Endothelial cell of umbilical vein (primary cell): Measurements from ENCODE around the gene PGAM1. TPM values are rescaled to one million over a fixed set of nuclear protein-coding genes. Genes with fewer than 3 reads are reported as not detected.

Source experiments
- BruUV-seq: library from RNA; stranded (reverse); fragments of 400-500 nt; replicated peaks from 2 replicates; lab custom pipeline; 2021; lab: Mats Ljungman, UMichigan
- CTCF ChIA-PET: fragments of 300-600, 350-600 bp; sonication (Branson Sonifier 250); formaldehyde crosslinking; loops from one replicate; lab custom pipeline; 2021; ENCODE audit warnings: antibody characterized with exemption, inconsistent platforms; lab: Charles Lee
- POLR2A ChIA-PET: fragments of 300-600, 350-600 bp; sonication (Branson Sonifier 250); formaldehyde crosslinking; loops from one replicate; lab custom pipeline; 2021; ENCODE audit warnings: antibody characterized with exemption, inconsistent platforms; lab: Charles Lee
- DNase-seq: peaks from one replicate; pipeline ENCODE4 v3.0.0-alpha.2; 2011; ENCODE audit warnings: low read depth, low spot score
- FAIRE-seq: peaks from 2 replicates; lab custom pipeline; 2011; peaks lifted over from hg19 to GRCh38; lab: Jason Lieb, UNC
- H2AFZ ChIP-seq: 2 replicates; pipeline ENCODE4 v1.6.0; 2012; ENCODE audit warnings: low read depth, low read length, control low read depth, inconsistent platforms
- H3K27ac ChIP-seq: 2 replicates; pipeline ENCODE4 v1.5.1; 2011; ENCODE audit warnings: low read depth, mild to moderate bottlenecking, control low read depth, low read length, moderate library complexity; ENCODE audit not compliant: insufficient read depth
- H3K27me3 ChIP-seq, 2 experiments: 2 replicates each; pipeline versions ENCODE4 v1.6.0 to v1.6.1; 2011; ENCODE audit warnings: low read length in 2 of 2, mixed read lengths in 1 of 2; ENCODE audit not compliant: control insufficient read depth in 2 of 2, insufficient read depth in 2 of 2
- H3K36me3 ChIP-seq, 2 experiments: 2 replicates in 1 of 2; 3 replicates in 1 of 2; pipeline ENCODE4 v1.5.1; 2011; ENCODE audit warnings: low read length in 2 of 2, mild to moderate bottlenecking in 1 of 2, moderate library complexity in 1 of 2; ENCODE audit not compliant: control insufficient read depth in 2 of 2, insufficient read depth in 2 of 2; ENCODE audit errors: extremely low read depth in 1 of 2
- H3K4me1 ChIP-seq: 3 replicates; pipeline ENCODE4 v1.5.1; 2011; ENCODE audit warnings: mild to moderate bottlenecking, low read length; ENCODE audit not compliant: control insufficient read depth, insufficient read depth; ENCODE audit errors: extremely low read depth
- H3K4me2 ChIP-seq: 2 replicates; pipeline ENCODE4 v1.6.1; 2011; ENCODE audit warnings: low read length, control low read depth, mixed read lengths; ENCODE audit not compliant: insufficient read depth
- H3K4me3 ChIP-seq, 3 experiments: fragments of 200-600 bp in 1 of 3; sonication (generic), shearing (Covaris generic) in 1 of 3; replicated peaks in 1 of 3; 2 replicates each; pipeline ENCODE4 v1.5.1; 2011 to 2016; ENCODE audit warnings: control low read depth in 3 of 3, low read length in 3 of 3, mild to moderate bottlenecking in 2 of 3, inconsistent platforms in 1 of 3, low read depth in 1 of 3, moderate library complexity in 1 of 3; ENCODE audit not compliant: insufficient read depth in 1 of 3
- H3K79me2 ChIP-seq: 2 replicates; pipeline ENCODE4 v1.6.0; 2012; ENCODE audit warnings: low read length, inconsistent platforms; ENCODE audit not compliant: control insufficient read depth, insufficient read depth
- H3K9ac ChIP-seq: replicated peaks from 2 replicates; pipeline ENCODE3; 2011; ENCODE audit warnings: low read length, control low read depth; ENCODE audit not compliant: insufficient read depth; ENCODE audit errors: extremely low read depth
- H3K9me1 ChIP-seq: replicated peaks from 3 replicates; pipeline ENCODE4 v1.6.0; 2011; ENCODE audit warnings: mild to moderate bottlenecking, low read length; ENCODE audit not compliant: control insufficient read depth, insufficient read depth; ENCODE audit errors: extremely low read depth
- H3K9me3 ChIP-seq: replicated peaks from 2 replicates; pipeline ENCODE4 v1.5.1; 2012; ENCODE audit warnings: low read length, inconsistent platforms; ENCODE audit not compliant: control insufficient read depth, insufficient read depth
- H4K20me1 ChIP-seq: replicated peaks from 2 replicates; pipeline ENCODE3; 2011; ENCODE audit warnings: mild to moderate bottlenecking, low read length; ENCODE audit not compliant: control insufficient read depth, insufficient read depth; ENCODE audit errors: extremely low read depth
- EZH2 ChIP-seq: IDR thresholded peaks from 2 replicates; pipeline ENCODE4 v1.6.1; 2012; ENCODE audit warnings: borderline replicate concordance, low read depth, mild to moderate bottlenecking, moderate library complexity, low read length, inconsistent platforms; ENCODE audit not compliant: severe bottlenecking
- FOS ChIP-seq: IDR thresholded peaks from 2 replicates; pipeline ENCODE4 v1.6.1; 2011; ENCODE audit warnings: mild to moderate bottlenecking, low read length, moderate library complexity, borderline replicate concordance; ENCODE audit not compliant: insufficient read depth
- GATA2 ChIP-seq: IDR thresholded peaks from 2 replicates; pipeline ENCODE4 v1.7.0; 2011; ENCODE audit warnings: low read depth, mild to moderate bottlenecking, moderate library complexity, mixed read lengths, low read length; ENCODE audit not compliant: insufficient read length, insufficient read depth
- JUN ChIP-seq: IDR thresholded peaks from 2 replicates; pipeline ENCODE4 v1.6.1; 2011; ENCODE audit warnings: borderline replicate concordance, low read depth; ENCODE audit not compliant: insufficient read length, insufficient read depth
- MYC ChIP-seq: IDR thresholded peaks from one replicate; pipeline ENCODE4 v1.6.1; 2011; ENCODE audit warnings: mild to moderate bottlenecking, low read depth, low read length
- POLR2A ChIP-seq: IDR thresholded peaks from 2 replicates; pipeline ENCODE4 v1.6.1; 2012; ENCODE audit warnings: low read depth, mild to moderate bottlenecking, control low read depth, low read length
- POLR2AphosphoS5 ChIP-seq: IDR thresholded peaks from 2 replicates; pipeline ENCODE4 v1.6.1; 2012; ENCODE audit warnings: low read depth, mild to moderate bottlenecking, control low read depth, low read length, moderate library complexity; ENCODE audit not compliant: insufficient read depth
- dilution Hi-C: fragments of 300-500 bp; cut with MboI; formaldehyde crosslinking; loops from one replicate; pipeline ENCODE4 v1.15.0; 2019; ENCODE audit warnings: low sequenced_read_pairs; ENCODE audit not compliant: extremely low pct_ligation_motif_present
- intact Hi-C: fragments of 100-400 bp; cut with micrococcal nuclease; formaldehyde crosslinking; loops from one replicate; pipeline ENCODE4 v1.10.0; 2022
- polyA plus RNA-seq, 4 experiments: library from polyadenylated mRNA; depleted of rRNA in 3 of 4; stranded (reverse) in 3 of 4; unstranded in 1 of 4; fragments of >200 nt; gene quantifications; 2 replicates each; pipeline versions ENCODE4 v1.2.1 to v1.2.3, GENCODE V29; 2011 to 2012; ENCODE audit warnings: missing spikeins in 1 of 4
- total RNA-seq: library from RNA; stranded (reverse); gene quantifications from 2 replicates; pipeline ENCODE4 v1.2.3, GENCODE V29; 2021
- TF ChIP-seq, protein P1 (sequence below), 2 donors: IDR thresholded peaks; 1 replicate in 1 of 2; 2 replicates in 1 of 2; pipeline ENCODE4 v1.5.1; 2011; ENCODE audit warnings: low read length in 2 of 2, mild to moderate bottlenecking in 2 of 2, moderate library complexity in 2 of 2, control low read depth in 1 of 2, inconsistent platforms in 1 of 2, low read depth in 1 of 2; ENCODE audit not compliant: insufficient read depth in 1 of 2; ENCODE audit errors: extremely low read depth in 1 of 2
- TF ChIP-seq, protein P2 (sequence below): IDR thresholded peaks from 2 replicates; pipeline ENCODE4 v1.6.1; 2011; ENCODE audit not compliant: insufficient read depth, insufficient read length

The PGAM1 gene
- total and polyA plus RNA-seq, 2 donors (not counting 3 experiments of a cell fraction or from before 2014, with no cell fraction given): 375 TPM

DNA sequence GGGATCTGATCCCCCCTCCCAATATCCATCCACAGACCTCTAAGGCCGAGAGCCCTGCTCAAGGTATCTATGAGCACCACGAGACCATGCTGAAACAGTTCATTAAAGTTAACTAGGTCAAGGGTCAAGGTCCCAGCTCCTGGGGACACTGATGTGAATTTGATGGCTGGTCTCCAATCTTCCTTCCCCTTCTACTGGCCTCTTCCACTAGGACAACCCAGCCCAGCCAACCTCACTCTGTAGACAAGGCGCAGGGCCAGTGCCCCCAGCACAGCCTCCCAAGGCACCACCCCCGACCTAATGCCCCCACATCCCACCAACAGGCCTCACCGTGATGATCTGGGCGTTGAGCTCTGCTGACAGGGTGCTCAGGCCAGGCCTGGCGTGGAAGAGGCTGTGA, 40.4 kb upstream of the PGAM1 start:
- dilution Hi-C loops: no loop called here
- FAIRE-seq: no peak
- DNase-seq: no peak

More for the DNA sequence above, 40.4 kb upstream of the PGAM1 start:
- no peak overlapping the region for H3K4me3 ChIP-seq
- no peaks in the 10 kb centered on the region for H4K20me1 ChIP-seq
- no peaks in the 10 kb centered on the region for H3K4me1 ChIP-seq
- no peaks in the 10 kb centered on the region for H3K27me3 ChIP-seq
- H2AFZ ChIP-seq: no peak overlapping the region
- no peaks in the 10 kb centered on the region for H3K79me2 ChIP-seq
- no peaks in the 10 kb centered on the region for H3K9me3 ChIP-seq
- peaks cover 2 to 24% of the 10 kb centered on the region in 2 experiments for H3K36me3 ChIP-seq
- no peaks in the 10 kb centered on the region for H3K9me1 ChIP-seq
- no peak overlapping the region for H3K9ac ChIP-seq
- BruUV-seq: no TSS peak
- ChIA-PET POLR2A (no interaction called here), CTCF (no interaction called here)
- H3K4me2 ChIP-seq: no peak overlapping the region
- H3K27ac ChIP-seq: no peak overlapping the region
- intact Hi-C loops: no loop called here
- TF ChIP-seq POLR2A (no peak), POLR2AphosphoS5 (no peak), EZH2 (no peak), MYC (no peak), FOS (no peak), GATA2 (no peak), JUN (no peak)
- TF ChIP-seq, protein P1, sequence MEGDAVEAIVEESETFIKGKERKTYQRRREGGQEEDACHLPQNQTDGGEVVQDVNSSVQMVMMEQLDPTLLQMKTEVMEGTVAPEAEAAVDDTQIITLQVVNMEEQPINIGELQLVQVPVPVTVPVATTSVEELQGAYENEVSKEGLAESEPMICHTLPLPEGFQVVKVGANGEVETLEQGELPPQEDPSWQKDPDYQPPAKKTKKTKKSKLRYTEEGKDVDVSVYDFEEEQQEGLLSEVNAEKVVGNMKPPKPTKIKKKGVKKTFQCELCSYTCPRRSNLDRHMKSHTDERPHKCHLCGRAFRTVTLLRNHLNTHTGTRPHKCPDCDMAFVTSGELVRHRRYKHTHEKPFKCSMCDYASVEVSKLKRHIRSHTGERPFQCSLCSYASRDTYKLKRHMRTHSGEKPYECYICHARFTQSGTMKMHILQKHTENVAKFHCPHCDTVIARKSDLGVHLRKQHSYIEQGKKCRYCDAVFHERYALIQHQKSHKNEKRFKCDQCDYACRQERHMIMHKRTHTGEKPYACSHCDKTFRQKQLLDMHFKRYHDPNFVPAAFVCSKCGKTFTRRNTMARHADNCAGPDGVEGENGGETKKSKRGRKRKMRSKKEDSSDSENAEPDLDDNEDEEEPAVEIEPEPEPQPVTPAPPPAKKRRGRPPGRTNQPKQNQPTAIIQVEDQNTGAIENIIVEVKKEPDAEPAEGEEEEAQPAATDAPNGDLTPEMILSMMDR (IDR thresholded peaks at IDR 0.05; ENCODE audit: extremely low read depth in 1 of 2, insufficient read depth in 1 of 2, low read depth in 1 of 2, low read length in 2 of 2): no peak
- TF ChIP-seq, protein P2, sequence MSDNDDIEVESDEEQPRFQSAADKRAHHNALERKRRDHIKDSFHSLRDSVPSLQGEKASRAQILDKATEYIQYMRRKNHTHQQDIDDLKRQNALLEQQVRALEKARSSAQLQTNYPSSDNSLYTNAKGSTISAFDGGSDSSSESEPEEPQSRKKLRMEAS: no peak
